HFF-Myc (cell line): ENCODE data around the gene MYOCOS.
"Not testable (repeated sequence)": the region's sequence is repeated elsewhere in the genome, so short reads cannot be mapped to it uniquely, and the experiment has no call there.

Experiments used
- DNase-seq: peaks from one replicate; pipeline ENCODE4 v3.0.0-alpha.2; 2011; ENCODE audit warnings: low read depth; ENCODE audit errors: extremely low read depth
- H3K4me3 ChIP-seq: replicated peaks from 2 replicates; pipeline ENCODE4 v1.5.1; 2011; ENCODE audit warnings: low read depth, mild to moderate bottlenecking, control low read depth, low read length
- CTCF ChIP-seq: IDR thresholded peaks from 2 replicates; pipeline ENCODE4 v1.5.1; 2012; ENCODE audit warnings: mild to moderate bottlenecking, low read depth, low read length, control low read depth; ENCODE audit errors: missing control alignments

The MYOCOS gene

GRCh38 chr1:171652234-171652822 is 30.3 kb downstream of the MYOCOS start, which contains the start of gene MYOC:
MYOC (minus strand) TSS chr1:171652688; CDS start chr1:171652611, 77 bp downstream.
- no peak within 1 kb of the TSS for H3K4me3 ChIP-seq
- DNase-seq = no peak
- TF ChIP-seq CTCF = no peak

- DNase-seq = no peak
- H3K4me3 ChIP-seq = no peak overlapping the region
- no peak for TF ChIP-seq CTCF
Measured at GRCh38 chr1:171653796-171654195, 31.8 kb downstream of the MYOCOS start.

- no peak for DNase-seq
- TF ChIP-seq CTCF = no peak
- H3K4me3 ChIP-seq = no peak overlapping the region
Measured at GRCh38 chr1:171654201-171654941, 32.3 kb downstream of the MYOCOS start.

GRCh38 chr1:171654942-171655745 is 33.1 kb downstream of the MYOCOS start:
- peak; percentile 83 for TF ChIP-seq CTCF
- no peak for DNase-seq

GRCh38 chr1:171655746-171656116 is 33.7 kb downstream of the MYOCOS start:
- no peak overlapping the region for H3K4me3 ChIP-seq
- no peak for DNase-seq
- TF ChIP-seq CTCF = no peak

More at GRCh38 chr1:171654942-171655745, 33.1 kb downstream of the MYOCOS start:
- H3K4me3 ChIP-seq = no peak overlapping the region

- not testable (repeated sequence) for H3K4me3 ChIP-seq
Measured at GRCh38 chr1:171656206-171656605, 34.2 kb downstream of the MYOCOS start.

GRCh38 chr1:171661076-171661650 is 39.1 kb downstream of the MYOCOS start:
- TF ChIP-seq CTCF = no peak
- no peak for DNase-seq
- H3K4me3 ChIP-seq = no peak overlapping the region

More at GRCh38 chr1:171656206-171656605, 34.2 kb downstream of the MYOCOS start:
- DNase-seq = not testable (repeated sequence)
